ENCODE measurements around the gene GULP1.

- no peak for TF ChIP-seq POLR2A (IDR thresholded peaks at IDR 0.05; ENCODE audit: low read depth, low read length)
- no peak for TF ChIP-seq TAF1 (IDR thresholded peaks at IDR 0.05; ENCODE audit: low read depth, low read length)
Measured at GRCh38 chr2:188494906-188495305, 203.2 kb downstream of the GULP1 start.

Measured in GM12891 (cell line).